ENCODE measurements around the gene FGR.

The FGR gene

GRCh38 chr1:27599605-27600497, 35.1 kb downstream of the FGR start:
- DNase-seq, result no peak

GRCh38 chr1:27598902-27599528, 36.0 kb downstream of the FGR start:
- no peak for DNase-seq

- DNase-seq, result no peak
Measured at GRCh38 chr1:27598295-27598687, 36.7 kb downstream of the FGR start.

- no peak for DNase-seq
Measured at GRCh38 chr1:27597516-27598294, 37.3 kb downstream of the FGR start.

- DNase-seq, result no peak
Measured at GRCh38 chr1:27596986-27597385, 38.0 kb downstream of the FGR start.

- DNase-seq, result no peak
Measured at GRCh38 chr1:27596261-27596660, 38.7 kb downstream of the FGR start.

- DNase-seq, result no peak
Measured at GRCh38 chr1:27595597-27595996, 39.4 kb downstream of the FGR start.

- DNase-seq, result no peak
Measured at GRCh38 chr1:27594564-27595510, 40.1 kb downstream of the FGR start.

GRCh38 chr1:27593678-27594563, 41.1 kb downstream of the FGR start:
- DNase-seq, result no peak

GRCh38 chr1:27592931-27593677, 41.9 kb downstream of the FGR start:
- no peak for DNase-seq

- DNase-seq, result no peak
Measured at GRCh38 chr1:27592232-27592930, 42.6 kb downstream of the FGR start.

- no peak for DNase-seq
Measured at GRCh38 chr1:27591622-27592021, 43.4 kb downstream of the FGR start.

GRCh38 chr1:27590917-27591508, 44.0 kb downstream of the FGR start:
- no peak for DNase-seq

- DNase-seq, result no peak
Measured at GRCh38 chr1:27589841-27590426, 45.1 kb downstream of the FGR start.

- no peak for DNase-seq
Measured at GRCh38 chr1:27589441-27589840, 45.5 kb downstream of the FGR start.

- DNase-seq, result no peak
Measured at GRCh38 chr1:27588256-27589232, 46.4 kb downstream of the FGR start.

GRCh38 chr1:27585684-27586083, 49.3 kb downstream of the FGR start:
- DNase-seq, result no peak

GRCh38 chr1:27584453-27584852, 50.5 kb downstream of the FGR start:
- no peak for DNase-seq
